DND-41 (cell line): ENCODE data around the gene MDM2.

Experiments
- CTCF ChIP-seq: IDR thresholded peaks from 2 replicates; pipeline ENCODE4 v1.5.1; 2012; ENCODE audit warnings: borderline replicate concordance, low read length, moderate library complexity, mild to moderate bottlenecking; ENCODE audit not compliant: poor library complexity, severe bottlenecking; ENCODE audit errors: extremely low read depth
- EZH2 ChIP-seq: IDR thresholded peaks from 3 replicates; pipeline ENCODE4 v1.6.1; 2012; ENCODE audit warnings: borderline replicate concordance, low read depth, mild to moderate bottlenecking, moderate library complexity, low read length, inconsistent platforms; ENCODE audit not compliant: severe bottlenecking

GRCh38 chr12:68855111-68855510, 47.1 kb downstream of the MDM2 start:
- TF ChIP-seq CTCF (no peak), EZH2 (no peak)
